ENCODE measurements around the gene PCDHGA1.

- TF ChIP-seq POLR2AphosphoS5 (IDR thresholded peaks at IDR 0.05) (no peak), CTCF (IDR thresholded peaks at IDR 0.05 in 8 of 11, conservative IDR thresholded peaks at IDR 0.05 in 3 of 11) (no peak)
These were observed 91.2 kb downstream of the PCDHGA1 start for GRCh38 chr5:141421489-141421855.

All from spleen (tissue), 7 donors.